GM18505 (cell line): Measurements from ENCODE around the gene SHCBP1L.

Source experiments
- ATAC-seq: cut with Tn5 transposase; IDR thresholded peaks from one replicate; pipeline ENCODE4 v1.9.1; 2021; ENCODE audit not compliant: unreplicated experiment
- POLR2A ChIP-seq: IDR thresholded peaks from 4 replicates; pipeline ENCODE4 v1.6.1; 2011; ENCODE audit warnings: borderline replicate concordance; ENCODE audit not compliant: insufficient read depth, insufficient read length; ENCODE audit errors: extremely low read depth

Gene SHCBP1L

DNA sequence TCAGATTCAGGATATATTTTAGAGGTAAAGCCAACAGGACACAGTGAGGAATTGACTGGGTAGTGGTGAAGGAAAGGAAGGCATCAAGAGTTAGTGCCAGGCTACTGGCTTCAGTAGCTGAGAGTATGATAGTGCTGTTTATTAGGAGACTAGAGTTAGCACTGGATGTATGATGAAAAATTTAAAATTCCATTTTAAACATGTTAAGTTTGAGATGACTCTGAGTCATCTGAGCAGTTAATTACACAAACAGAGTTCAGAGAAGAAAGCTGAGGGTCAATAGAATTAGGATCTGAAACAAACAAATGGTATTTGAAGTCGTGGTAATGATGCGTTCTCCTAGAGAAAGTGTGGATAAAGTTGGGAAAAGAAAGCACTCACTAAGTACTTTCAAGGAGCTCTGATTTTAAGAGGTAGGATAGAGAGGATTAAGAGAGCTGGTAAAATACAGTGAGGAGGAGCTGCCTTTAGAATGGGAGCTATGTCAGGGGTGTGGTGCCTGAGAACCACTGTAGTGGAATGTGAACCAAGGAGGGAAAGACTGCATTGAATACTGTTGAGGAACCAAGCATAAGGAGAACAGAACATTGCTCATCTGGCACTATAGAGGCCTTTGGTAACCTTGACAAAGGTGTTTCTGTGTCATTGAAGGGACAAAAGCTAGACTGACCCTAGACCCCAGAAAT, 21.7 kb upstream of the SHCBP1L start:
- no peak for ATAC-seq
- no peak for TF ChIP-seq POLR2A

DNA sequence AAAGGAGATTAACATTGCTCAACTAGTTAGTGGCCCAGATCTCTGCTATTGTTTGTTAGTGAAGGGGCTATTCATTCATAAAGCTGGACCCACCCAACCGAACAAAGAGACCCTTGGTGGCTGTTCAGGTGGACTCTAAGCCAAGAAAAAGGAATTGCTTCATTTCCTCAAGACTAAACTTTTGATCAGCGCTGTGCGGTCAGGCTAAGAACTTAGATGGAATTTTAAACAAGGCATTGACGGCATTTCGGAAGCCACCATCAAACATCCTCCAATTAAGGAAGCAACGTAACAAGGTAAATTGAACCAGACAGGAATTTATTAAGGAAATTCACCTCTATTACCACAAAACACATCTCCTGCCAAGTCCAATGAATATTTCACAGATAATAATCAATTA, 19.9 kb upstream of the SHCBP1L start:
- ATAC-seq: no peak
- no peak for TF ChIP-seq POLR2A

DNA sequence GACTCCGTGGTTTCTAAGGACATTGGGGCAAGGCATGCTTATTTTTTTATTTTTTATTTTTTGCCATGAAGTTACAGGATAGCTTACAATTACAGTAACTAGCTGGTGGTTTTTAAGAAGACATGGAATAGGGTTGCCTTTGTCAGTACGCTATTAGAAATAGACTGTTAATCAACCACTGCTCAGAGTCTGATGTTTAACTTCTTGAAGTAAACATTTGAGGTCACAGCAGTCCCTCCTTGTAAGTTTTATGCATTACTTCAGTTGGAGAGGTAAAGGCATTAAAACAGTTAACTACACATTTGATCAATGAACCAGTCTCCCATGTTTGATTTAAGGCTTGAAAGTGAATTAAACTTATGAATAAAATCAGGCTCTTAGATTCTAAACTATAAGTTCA, 19.3 kb upstream of the SHCBP1L start:
- TF ChIP-seq POLR2A: no peak
- no peak for ATAC-seq

DNA sequence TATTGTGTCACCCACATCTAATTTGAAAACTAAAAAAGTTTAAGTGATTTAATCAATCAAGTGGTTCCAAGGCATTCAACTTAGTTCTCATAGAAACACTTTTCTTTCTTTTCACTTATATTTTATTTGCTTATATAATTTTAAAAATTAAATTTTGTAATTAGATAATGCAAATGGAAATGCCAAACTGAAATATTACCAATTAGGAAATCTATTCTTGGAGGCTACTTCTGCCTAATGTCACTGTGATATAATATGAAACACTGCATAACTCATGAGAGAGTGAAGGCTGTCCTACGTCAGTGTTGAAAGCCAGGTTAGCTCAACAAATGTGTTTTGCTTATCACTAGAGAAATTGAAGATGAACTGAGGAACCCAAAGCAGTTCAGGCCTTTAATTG, 18.3 kb upstream of the SHCBP1L start:
- no peak for ATAC-seq
- TF ChIP-seq POLR2A: no peak

DNA sequence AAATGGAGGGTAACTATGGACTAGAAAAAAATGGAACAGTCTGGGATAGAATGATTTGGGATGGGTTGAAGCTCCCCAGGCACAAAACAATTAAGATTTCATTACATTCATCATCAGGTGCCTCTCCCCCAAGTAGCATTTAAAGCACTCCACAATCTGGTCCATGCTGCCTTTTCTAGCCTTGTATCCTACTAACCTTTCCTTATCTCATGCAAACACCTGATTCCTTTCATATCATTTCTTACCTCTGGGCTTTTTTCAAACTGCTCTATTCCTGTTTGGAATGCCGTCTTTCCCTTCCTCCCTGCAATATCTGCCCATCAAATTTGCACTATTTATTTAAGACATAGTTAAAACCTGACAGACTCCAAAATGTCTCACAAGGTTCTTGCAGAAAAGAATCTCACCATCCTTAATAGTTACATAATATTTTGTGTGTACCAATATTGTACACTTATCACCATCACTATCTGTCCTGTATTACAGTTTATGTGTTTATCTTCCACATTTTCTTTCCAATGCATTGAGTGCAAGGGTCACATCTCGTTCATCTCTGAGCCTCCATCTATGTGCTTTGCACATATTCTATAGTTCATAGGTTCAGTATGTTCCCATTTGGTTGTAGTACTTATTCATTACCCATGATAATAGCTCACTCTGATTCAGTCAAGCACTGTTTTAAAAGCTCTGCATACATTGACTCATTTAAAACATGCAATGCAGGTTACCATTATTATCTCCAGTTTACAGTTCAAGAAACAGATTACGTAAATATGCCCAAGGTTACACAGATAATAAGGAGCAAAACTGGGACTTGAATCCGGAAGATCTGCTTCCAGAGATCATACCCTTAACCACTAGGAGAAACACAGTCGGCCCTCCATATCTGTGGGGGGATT, 16.1 kb upstream of the SHCBP1L start:
- no peak for TF ChIP-seq POLR2A
- no peak for ATAC-seq

DNA sequence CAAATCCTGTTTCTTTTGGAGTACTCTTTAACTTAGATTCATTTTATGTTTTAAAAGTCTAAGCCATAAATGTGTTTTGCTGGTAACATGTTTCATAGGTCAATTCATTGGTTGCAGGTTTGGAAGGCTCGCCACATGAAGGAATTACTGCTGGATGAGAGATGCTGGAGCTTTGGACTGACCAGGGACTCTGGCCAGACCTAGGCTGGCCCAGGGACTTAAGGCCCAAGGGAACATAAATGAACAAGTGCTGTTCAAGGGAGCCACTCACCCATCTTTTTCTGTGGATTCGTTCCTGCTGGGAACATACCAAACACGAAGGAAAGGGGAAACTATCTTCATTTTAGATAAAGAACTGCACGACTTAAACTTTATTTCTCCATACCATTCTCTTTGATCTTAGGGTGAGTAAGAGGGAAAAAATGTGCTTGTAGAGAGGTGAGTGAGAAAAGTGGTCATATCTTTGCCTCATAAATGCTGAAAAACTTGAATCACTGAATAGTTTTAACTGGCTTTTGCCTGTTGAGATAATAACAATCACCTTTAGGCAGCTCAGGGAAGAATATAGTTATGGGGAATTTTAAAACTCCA, 15.3 kb upstream of the SHCBP1L start:
- ATAC-seq: no peak
- no peak for TF ChIP-seq POLR2A

DNA sequence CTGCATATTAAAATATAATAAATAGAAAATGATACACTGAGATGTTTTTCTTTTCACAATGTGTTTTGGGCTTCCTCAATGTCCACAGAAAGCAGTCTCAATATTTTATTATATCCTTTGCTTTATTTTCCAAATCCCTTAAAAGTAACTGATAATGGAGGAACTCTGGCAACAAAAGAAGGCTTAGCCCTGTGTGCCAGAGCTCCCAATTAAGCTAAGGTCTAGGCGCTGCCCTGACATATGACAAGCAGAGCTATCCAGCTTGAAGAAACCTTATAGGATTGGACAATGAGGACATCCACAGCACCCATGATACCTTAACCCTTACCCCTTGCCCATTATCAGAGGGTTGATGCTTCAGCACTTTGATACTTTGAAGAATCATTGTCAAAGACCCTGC, 12.9 kb upstream of the SHCBP1L start:
- TF ChIP-seq POLR2A: no peak
- no peak for ATAC-seq

DNA sequence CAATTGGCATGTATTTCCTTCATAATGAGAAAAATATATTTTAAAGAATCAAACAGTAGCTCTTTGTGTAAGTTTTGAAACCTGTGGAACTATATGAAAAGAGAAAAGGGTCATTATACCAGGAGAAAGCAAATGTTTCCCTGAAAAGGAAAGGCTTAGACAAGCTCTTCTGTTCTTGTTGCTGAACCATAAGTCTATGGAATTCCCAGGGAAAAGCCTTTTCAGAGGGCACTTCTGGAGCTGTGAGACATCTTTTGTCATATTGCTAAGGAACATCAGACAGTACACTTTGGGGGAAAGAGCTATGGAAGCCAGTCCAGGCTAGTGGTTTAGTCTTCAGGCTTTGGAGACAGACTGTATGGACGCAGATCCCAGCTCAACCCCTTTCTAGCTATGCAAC, 12.1 kb upstream of the SHCBP1L start:
- ATAC-seq: no peak
- no peak for TF ChIP-seq POLR2A

DNA sequence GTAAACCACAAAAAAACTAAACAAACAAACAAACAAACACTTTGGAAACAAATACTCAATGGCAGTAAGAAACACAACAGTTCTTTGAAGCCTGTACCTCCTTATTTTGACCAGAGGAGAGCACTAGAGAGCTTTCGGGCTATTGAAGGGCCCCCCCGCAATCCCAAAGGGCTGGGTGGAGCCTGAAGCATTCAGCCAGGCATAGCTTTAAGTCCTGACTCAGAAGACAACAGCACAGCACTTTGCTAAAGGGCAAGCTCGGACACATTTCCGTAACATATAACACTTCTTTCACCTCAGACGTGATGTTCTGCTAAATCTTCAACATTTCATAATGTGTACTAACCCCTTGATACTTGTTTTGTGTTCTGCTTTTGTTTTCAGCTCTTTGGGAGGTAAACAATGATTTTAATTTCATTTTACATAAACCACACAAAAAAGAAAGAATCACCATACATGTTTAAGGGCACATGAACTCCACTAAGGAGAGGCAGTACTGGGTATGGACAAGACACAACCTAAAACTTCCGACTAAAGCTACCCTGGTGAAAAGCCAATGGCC, 9.7 kb upstream of the SHCBP1L start:
- no peak for ATAC-seq

DNA sequence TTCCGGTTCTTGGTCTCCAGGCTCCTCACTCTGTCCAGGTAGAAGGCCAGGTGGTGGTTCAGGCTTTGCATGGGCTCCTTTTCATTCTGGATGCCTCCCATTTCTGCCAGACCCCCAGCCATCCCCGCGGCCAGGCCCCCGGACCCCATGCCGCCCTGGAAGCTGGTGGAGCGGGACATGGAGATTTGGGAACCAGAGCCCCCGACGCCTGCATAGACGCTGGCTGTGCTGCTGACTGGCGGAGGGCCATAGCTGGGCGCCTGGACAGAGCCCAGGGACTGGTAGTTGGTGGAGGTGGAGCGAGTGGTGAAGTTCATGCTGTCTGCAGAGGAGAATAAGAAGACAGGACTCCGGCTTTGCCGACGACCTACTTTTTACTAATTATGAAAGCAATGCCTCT, 7.1 kb upstream of the SHCBP1L start:
- no peak for ATAC-seq
- no peak for TF ChIP-seq POLR2A

More for the DNA sequence above, 9.7 kb upstream of the SHCBP1L start:
- no peak for TF ChIP-seq POLR2A

DNA sequence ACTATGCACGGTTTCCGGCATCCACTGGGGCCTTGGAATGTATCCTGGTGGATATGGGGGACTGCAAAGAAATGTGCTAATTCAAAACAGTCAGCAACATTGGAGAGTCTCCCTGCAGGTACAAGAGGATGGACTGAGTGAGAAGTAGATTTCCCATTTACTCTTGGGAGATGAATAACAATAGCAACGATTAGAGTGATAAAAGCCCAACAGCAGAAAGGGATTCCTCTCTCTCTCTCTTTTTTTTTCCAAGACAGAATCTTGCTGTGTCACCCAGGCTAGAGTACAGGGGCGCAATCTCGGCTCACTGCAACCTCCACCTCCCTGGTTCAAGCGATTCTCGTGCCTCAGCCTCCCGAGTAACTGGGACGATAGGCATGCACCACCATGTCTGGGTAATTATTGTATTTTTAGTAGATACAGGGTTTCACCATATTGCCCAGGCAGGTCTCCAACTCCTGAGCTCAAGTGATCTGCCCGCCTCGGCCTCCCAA, 5.0 kb upstream of the SHCBP1L start:
- no peak for ATAC-seq

DNA sequence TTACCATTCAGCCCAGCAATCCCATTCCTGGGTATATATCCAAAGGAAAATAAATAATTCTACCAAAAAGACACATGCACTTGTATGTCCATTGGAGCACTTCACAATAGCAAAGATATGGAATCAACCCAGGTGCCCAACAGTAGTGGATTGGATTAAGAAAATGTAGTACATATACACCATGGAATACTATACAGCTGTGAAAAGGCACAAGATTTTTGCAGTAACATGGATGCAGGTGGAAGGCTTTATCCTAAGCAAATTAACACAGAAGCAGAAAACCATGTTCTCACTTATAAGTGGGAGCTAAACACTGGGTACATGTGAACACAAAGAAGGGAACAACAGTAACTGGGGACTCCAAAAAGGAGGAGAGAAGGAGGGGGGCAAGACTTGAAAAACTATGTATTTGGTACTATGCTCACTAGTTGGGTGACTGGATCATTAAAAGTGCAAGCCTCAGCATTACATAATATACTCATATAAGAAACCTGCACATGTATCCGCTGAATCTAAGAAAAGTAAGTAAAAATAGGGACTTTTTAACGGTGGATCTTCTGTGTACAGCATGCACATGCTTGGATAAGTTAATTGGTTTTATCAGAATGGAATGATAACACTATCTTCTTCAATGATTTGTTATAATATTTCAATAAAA, 3.9 kb upstream of the SHCBP1L start:
- no peak for ATAC-seq
- TF ChIP-seq POLR2A: no peak

More for the DNA sequence above, 5.0 kb upstream of the SHCBP1L start:
- no peak for TF ChIP-seq POLR2A
